Hepatocyte (in vitro differentiated cells): ENCODE measurements around the gene CELF4. TPM values are rescaled to one million over a fixed set of nuclear protein-coding genes. Genes with fewer than 3 reads are reported as not detected.
A peak's percentile ranks its signal among the peaks of the same experiment; 100 is the strongest.

ENCODE experiments used
- DNase-seq: peaks from one replicate; pipeline ENCODE4 v3.0.0-alpha.2; 2016; ENCODE audit warnings: low spot score
- H2AFZ ChIP-seq: fragments of 200-600 bp; sonication (generic); 2 replicates; pipeline ENCODE4 v1.6.0; 2016; ENCODE audit warnings: antibody characterized with exemption, mild to moderate bottlenecking
- H3K27ac ChIP-seq: fragments of 200-600 bp; sonication (generic); 2 replicates; pipeline ENCODE4 v1.5.1; 2016; ENCODE audit warnings: mild to moderate bottlenecking
- H3K27me3 ChIP-seq: fragments of 200-600 bp; sonication (generic); 2 replicates; pipeline ENCODE4 v1.6.1; 2016
- H3K36me3 ChIP-seq: fragments of 200-600 bp; sonication (generic); replicated peaks from 2 replicates; pipeline ENCODE4 v1.5.1; 2016; ENCODE audit warnings: low read depth; ENCODE audit not compliant: insufficient read depth
- H3K4me1 ChIP-seq: fragments of 200-600 bp; sonication (generic); 2 replicates; pipeline ENCODE4 v1.5.1; 2016; ENCODE audit warnings: mild to moderate bottlenecking, moderate library complexity; ENCODE audit not compliant: insufficient read depth
- H3K4me2 ChIP-seq: fragments of 200-600 bp; sonication (generic); 2 replicates; pipeline ENCODE4 v1.6.0; 2016
- H3K4me3 ChIP-seq: fragments of 200-600 bp; sonication (generic); 2 replicates; pipeline ENCODE4 v1.5.1; 2016; ENCODE audit warnings: mild to moderate bottlenecking
- H3K79me2 ChIP-seq: fragments of 200-600 bp; sonication (generic); 2 replicates; pipeline ENCODE4 v1.6.0; 2017; ENCODE audit warnings: mild to moderate bottlenecking
- H3K9me2 ChIP-seq: fragments of 200-600 bp; sonication (generic); replicated peaks from 2 replicates; pipeline ENCODE4 v1.6.0; 2017; ENCODE audit warnings: mild to moderate bottlenecking; ENCODE audit not compliant: insufficient read depth
- H3K9me3 ChIP-seq: fragments of 200-600 bp; sonication (generic); 2 replicates; pipeline ENCODE4 v1.5.1; 2016; ENCODE audit warnings: low read depth, mild to moderate bottlenecking
- H4K20me1 ChIP-seq: fragments of 200-600 bp; sonication (generic); 2 replicates; pipeline ENCODE4 v1.6.0; 2016; ENCODE audit warnings: mild to moderate bottlenecking; ENCODE audit not compliant: insufficient read depth, poor library complexity, severe bottlenecking
- EZH2 ChIP-seq: fragments of 200-600 bp; sonication (generic); IDR thresholded peaks from 2 replicates; pipeline ENCODE4 v1.6.1; 2016; ENCODE audit warnings: antibody characterized with exemption, mild to moderate bottlenecking, borderline replicate concordance
- EZH2phosphoT487 ChIP-seq: fragments of 200-600 bp; sonication (generic); IDR thresholded peaks from one replicate; pipeline ENCODE4 v1.6.1; 2018; ENCODE audit warnings: antibody characterized with exemption, mild to moderate bottlenecking, low read depth, moderate library complexity; ENCODE audit not compliant: unreplicated experiment, severe bottlenecking
- WGBS: methylation state at CpG from one replicate; pipeline ENCODE4 v1.1.6; 2016; ENCODE audit warnings: low lambda C conversion rate; ENCODE audit errors: missing lambda C conversion rate; 5-methylcytosine and 5-hydroxymethylcytosine counted together
- polyA plus RNA-seq: library from polyadenylated mRNA; unstranded; fragments of >200 nt; fragmentation: Nextera tagmentation; extraction: Ambion mirVana; gene quantifications from 2 replicates; pipeline ENCODE4 v1.2.1, GENCODE V29; 2016
- total RNA-seq: library from RNA; depleted of rRNA; stranded (reverse); fragments of >200 nt; gene quantifications from 2 replicates; pipeline ENCODE4 v1.2.3, GENCODE V29; 2014
- TF ChIP-seq, protein P1 (sequence below): fragments of 200-600 bp; sonication (generic); IDR thresholded peaks from 2 replicates; pipeline ENCODE4 v1.5.1; 2016; ENCODE audit warnings: antibody characterized with exemption, mild to moderate bottlenecking; ENCODE audit not compliant: poor library complexity

CELF4 gene
- total and polyA plus RNA-seq, 2 experiments from 2014 or later = 1.3 to 2.9 TPM

DNA sequence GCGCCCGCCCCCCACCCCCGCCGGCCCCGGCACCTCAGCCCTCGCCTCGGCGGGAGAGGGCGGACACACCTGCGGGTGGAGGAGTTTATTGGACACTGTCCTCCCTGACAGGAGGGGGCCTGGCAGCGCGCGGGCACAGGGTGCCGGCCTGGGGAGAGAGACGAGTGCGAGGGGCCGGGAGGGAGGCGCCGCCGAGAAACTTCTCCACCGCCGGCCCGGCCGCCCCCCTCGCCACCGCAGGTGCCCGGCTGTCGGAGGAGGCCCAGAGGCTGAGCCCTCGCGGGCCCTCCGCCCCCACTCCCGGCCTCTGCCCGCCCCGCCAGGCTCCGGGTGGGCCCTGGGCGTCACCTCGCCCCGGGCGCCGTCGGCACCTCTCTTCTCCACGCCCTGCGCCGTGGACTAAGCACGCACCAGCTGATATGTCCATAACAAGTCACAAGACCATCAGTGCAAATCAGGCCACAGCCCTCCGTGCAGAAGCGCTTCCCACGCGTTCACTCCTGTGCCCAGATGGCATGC, 311.3 kb downstream of the CELF4 start:
- peak overlapping the region; percentile 99 for H3K4me2 ChIP-seq
- no peaks in the 10 kb centered on the region for H3K9me2 ChIP-seq
- peak overlapping the region; percentile 33 for H3K4me3 ChIP-seq
- peak; percentile 55 for DNase-seq
- peaks cover 10% of the 10 kb centered on the region for H3K27me3 ChIP-seq
- no peaks in the 10 kb centered on the region for H3K79me2 ChIP-seq
- H3K9me3 ChIP-seq = no peaks in the 10 kb centered on the region
- 25% methylated on average over 7 of the region's 49 CpGs for WGBS
- peak overlapping the region; percentile 37 for H3K27ac ChIP-seq
- peaks cover 10% of the 10 kb centered on the region for H3K4me1 ChIP-seq
- H2AFZ ChIP-seq = peak overlapping the region; percentile 86
- H3K36me3 ChIP-seq = no peaks in the 10 kb centered on the region
- TF ChIP-seq, protein P1, sequence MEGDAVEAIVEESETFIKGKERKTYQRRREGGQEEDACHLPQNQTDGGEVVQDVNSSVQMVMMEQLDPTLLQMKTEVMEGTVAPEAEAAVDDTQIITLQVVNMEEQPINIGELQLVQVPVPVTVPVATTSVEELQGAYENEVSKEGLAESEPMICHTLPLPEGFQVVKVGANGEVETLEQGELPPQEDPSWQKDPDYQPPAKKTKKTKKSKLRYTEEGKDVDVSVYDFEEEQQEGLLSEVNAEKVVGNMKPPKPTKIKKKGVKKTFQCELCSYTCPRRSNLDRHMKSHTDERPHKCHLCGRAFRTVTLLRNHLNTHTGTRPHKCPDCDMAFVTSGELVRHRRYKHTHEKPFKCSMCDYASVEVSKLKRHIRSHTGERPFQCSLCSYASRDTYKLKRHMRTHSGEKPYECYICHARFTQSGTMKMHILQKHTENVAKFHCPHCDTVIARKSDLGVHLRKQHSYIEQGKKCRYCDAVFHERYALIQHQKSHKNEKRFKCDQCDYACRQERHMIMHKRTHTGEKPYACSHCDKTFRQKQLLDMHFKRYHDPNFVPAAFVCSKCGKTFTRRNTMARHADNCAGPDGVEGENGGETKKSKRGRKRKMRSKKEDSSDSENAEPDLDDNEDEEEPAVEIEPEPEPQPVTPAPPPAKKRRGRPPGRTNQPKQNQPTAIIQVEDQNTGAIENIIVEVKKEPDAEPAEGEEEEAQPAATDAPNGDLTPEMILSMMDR = no peak
- TF ChIP-seq EZH2 = no peak
- no peak for TF ChIP-seq EZH2phosphoT487
- no peaks in the 10 kb centered on the region for H4K20me1 ChIP-seq

GRCh38 chr18:37253394-37254235, 312.0 kb downstream of the CELF4 start:
- H3K27me3 ChIP-seq = peaks cover 8% of the 10 kb centered on the region
- WGBS = 14% methylated on average over 17 of the region's 83 CpGs
- peak; percentile 89 for DNase-seq

DNA sequence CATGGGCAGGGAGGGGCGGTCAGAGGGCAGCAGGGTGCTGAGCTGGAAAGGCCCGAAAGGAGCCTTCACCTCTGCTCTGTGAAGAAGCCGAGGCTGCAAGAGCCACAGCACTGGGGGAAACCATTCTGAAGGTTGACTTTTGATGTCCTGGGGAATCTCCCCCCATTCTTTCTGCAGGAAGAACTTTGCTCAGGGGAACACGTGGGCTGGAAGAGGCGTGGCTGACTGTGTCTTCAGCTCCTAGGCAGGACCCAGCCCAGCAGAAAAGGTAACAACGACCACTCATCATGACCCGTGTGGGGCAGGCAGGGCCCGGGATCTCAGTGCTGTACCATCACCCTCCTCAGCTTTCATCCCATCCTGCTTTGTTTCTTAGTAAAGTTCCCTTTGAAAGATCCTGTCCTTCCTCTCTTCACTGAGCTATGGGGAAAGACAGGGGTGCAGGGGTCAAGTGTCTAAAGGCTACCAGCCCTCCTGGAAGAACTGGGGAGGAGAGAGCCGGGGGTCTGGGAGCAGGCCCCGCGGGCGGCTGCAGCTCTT, 312.7 kb downstream of the CELF4 start:
- peak overlapping the region; percentile 90 for H2AFZ ChIP-seq
- H3K27me3 ChIP-seq = peaks cover 5% of the 10 kb centered on the region
- 54% methylated on average over 12 of the region's 12 CpGs for WGBS
- H3K9me2 ChIP-seq = no peaks in the 10 kb centered on the region
- no peaks in the 10 kb centered on the region for H3K9me3 ChIP-seq
- H4K20me1 ChIP-seq = no peaks in the 10 kb centered on the region
- TF ChIP-seq, protein P1 = no peak
- TF ChIP-seq EZH2phosphoT487 = no peak
- no peak for TF ChIP-seq EZH2
- H3K4me2 ChIP-seq = peak overlapping the region; percentile 99
- no peaks in the 10 kb centered on the region for H3K79me2 ChIP-seq
- DNase-seq = peak; percentile 58
- H3K4me3 ChIP-seq = no peak overlapping the region
- H3K27ac ChIP-seq = no peak overlapping the region
- H3K36me3 ChIP-seq = no peaks in the 10 kb centered on the region
- peaks cover 10% of the 10 kb centered on the region for H3K4me1 ChIP-seq

More at GRCh38 chr18:37253394-37254235, 312.0 kb downstream of the CELF4 start:
- Histone ChIP-seq H3K27ac (peak overlapping the region; percentile 37), H3K79me2 (no peaks in the 10 kb centered on the region), H2AFZ (peak overlapping the region; percentile 90), H3K4me1 (peaks cover 10% of the 10 kb centered on the region), H3K9me3 (no peaks in the 10 kb centered on the region), H3K9me2 (no peaks in the 10 kb centered on the region), H3K4me3 (peak overlapping the region; percentile 45), H3K36me3 (no peaks in the 10 kb centered on the region), H3K4me2 (peak overlapping the region; percentile 99), H4K20me1 (no peaks in the 10 kb centered on the region)
- TF ChIP-seq EZH2phosphoT487 (no peak), EZH2 (no peak)
- TF ChIP-seq, protein P1 = peak; percentile 3
